NCI-H2196 (cell line): Measurements from ENCODE around the gene CD55.
A peak's percentile ranks its signal among the peaks of the same experiment; 100 is the strongest.

Experiments used
- DNase-seq: peaks from one replicate; lab custom pipeline; 2025; ENCODE audit not compliant: unreplicated experiment; lab: John Stamatoyannopoulos, UW

The CD55 gene

DNA sequence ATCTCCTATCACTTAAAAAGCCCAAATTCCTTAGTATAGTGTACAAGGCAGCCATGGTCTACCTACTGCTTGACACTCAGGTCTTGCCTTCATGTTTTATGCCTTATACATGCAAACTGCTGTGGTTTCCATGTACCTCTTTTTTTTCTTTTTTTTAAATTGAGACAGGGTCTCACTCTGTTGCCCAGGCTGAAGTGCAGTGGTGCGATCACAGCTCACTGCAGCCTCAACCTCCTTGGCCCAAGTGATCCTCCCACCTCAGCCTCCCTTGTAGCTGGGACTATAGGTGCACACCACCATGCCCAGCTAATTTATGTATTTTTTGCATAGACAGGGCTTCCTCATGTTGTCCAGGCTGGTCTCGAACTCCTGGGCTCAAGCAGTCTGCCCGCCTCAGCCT is 8.0 kb downstream of the CD55 start:
- DNase-seq, result no peak

DNA sequence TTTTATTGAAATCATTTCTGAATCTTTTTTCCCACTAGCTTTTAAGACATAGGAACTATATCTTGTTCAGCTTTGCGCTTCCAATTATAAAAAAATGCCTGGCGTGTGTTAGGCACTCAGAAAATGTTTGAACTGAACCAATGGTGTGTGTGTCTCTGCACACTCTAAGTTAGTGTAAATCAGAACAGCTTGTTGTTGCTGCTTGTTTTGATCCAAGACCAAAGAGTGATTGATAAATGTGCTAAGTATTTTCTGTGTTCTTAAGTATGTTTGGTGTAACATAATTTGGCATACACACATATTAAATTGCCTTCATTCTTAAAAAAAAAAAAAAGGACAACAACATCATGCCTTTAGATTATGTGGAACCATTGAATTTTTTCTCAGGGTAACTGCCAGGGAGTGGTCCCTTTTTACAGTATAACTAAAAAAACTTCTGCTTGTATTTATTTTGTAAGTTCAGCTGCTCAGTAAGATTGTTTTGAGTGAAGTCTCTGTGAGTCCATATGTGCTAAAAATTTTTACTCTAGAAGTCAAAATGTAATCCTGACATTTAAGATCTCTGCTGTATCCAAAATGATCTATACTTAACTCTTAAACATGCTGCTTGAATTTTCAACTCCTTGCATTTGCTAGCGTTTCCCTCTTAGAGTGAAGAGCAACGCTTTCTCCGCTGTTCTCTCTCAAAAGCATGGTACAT is 8.7 kb downstream of the CD55 start:
- DNase-seq, result no peak

DNA sequence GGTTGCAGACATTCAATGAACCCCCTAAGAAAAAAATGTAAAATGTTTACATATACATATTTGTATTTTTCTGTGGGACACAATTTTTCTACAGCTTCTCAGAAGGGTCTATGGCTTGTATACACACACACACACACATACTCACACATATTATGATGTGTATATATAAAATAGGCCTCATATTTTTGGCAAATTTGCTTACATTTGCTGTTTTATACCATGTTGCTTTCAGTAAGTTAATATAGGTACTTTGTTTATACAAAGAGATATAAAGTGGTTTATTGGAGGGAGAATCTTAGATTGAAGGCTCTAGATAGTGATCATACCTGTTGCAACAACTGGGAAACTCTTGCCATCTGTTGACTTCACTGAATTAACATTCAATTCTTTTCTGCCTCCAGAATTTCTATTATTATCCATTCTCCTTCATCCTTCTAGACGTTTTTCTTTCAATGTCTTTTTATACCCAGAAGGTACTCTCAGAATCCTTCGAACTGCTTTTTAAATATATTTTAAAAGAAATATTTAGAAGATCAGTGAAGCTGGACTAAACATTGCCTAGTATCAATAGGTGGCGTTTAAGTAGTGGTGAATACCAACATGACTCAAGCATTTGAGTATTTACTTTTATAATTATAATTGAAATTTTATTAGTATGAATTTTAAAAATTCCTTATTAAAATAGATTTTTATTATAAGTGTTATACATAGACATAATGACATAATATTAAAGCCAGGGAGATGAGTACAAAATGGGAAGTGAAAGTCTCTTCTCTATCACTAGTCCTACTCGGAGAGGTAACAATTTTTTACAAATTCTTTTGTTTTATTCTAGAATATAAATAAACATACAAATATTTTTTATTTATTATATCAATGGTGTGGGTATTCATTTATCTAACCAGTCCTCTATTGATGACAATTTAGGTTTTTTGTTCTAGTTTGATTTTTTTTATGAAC is 10.2 kb downstream of the CD55 start:
- no peak for DNase-seq

DNA sequence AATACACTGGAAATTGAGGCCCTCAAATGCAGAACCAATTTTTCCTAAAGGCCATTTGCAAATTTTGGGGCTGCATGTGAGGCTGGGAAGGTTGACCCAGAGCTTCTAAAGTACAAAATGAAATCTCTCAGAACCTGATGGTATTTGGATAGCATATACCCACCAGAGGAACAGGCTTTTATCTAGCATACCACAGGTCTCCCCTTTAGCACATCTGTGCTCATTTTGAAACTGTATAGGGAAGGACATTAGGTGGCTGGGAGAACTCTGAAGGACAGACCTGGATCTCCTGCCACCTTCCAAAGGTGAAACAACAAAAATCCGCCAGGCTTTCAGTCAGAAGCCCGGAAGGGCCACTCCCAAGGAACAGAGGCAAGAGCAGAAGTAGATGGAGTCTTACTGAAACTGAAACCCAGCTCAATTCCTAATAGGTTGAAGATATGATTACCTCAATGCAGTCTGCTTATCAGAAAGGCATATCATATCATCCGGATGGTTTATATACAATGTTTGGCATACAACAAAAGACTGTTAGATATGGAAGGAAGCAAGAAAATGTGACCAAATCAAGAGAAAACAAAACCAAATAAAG is 11.6 kb downstream of the CD55 start:
- no peak for DNase-seq

- no peak for DNase-seq
Measured at GRCh38 chr1:207333620-207334019, 12.1 kb downstream of the CD55 start.

DNA sequence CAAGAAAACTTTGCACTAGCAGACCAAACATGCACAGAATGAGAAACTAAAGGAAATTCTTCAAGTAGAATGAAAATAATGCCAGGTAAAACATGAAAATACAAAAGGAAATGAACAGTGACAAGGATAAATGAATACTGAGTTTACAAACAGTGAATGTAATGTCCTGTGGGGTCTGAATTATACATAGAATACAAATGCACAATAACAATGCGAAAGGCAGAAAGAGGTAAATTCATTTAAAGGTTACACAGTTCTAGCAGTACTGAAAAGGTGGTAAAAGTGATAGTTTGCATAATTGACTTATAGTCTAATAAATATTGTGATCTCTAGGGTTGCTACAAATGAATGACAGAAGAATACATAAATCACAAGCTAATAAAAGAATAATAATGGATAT is 12.9 kb downstream of the CD55 start:
- no peak for DNase-seq

- DNase-seq, result no peak
Measured at GRCh38 chr1:207335138-207335537, 13.7 kb downstream of the CD55 start.

DNA sequence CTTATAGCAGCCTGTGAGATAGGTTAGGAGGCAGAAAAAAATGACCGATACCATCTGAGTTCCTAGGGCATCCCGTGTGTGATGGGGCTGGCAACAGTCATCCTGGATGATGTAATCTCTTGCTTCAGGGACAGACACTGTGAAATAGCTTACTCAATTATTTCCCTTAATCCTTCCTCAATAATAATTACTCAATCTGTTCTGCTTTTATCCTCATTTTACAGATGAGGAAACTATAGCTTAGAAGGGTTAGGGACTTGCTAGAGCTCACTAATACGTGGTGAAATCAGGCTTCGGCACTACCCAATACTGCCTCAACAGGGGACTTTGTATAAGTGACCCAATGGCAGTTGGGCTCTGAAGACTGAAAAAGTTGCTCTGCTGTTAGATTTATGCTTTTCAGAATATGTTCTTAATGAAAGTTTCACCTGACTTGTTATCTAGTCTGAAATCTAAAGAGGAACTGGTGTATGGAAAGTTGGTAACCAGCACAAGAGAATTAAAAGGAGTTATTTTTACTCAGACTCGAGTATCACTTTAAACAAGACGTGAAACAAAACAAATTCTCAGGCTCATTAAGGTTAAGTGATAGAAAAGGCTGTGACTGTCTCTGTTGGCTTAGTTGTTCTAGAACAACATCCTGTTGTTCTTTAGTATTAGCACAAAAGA is 14.4 kb downstream of the CD55 start:
- no peak for DNase-seq

DNA sequence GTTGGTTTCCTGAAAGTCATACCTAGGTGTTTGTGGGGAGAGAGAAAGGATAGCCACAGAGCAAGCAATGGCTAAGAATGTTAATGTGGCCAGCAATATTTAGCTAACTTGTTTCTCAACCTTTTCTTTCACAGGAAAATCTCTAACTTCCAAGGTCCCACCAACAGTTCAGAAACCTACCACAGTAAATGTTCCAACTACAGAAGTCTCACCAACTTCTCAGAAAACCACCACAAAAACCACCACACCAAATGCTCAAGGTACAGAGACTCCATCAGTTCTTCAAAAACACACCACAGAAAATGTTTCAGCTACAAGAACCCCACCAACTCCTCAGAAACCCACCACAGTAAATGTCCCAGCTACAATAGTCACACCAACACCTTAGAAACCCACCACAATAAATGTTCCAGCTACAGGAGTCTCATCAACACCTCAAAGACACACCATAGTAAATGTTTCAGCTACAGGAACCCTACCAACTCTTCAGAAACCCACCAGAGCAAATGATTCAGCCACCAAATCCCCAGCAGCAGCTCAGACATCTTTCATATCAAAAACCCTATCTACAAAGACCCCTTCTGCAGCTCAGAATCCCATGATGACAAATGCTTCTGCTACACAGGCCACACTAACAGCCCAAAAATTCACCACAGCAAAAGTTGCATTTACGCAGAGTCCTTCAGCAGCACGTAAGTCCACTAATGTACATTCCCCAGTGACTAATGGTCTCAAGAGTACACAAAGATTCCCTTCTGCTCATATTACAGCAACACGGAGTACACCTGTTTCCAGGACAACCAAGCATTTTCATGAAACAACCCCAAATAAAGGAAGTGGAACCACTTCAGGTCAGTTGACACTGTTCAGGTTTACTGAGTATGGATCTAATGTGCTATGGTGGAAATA is 15.3 kb downstream of the CD55 start:
- DNase-seq, result peak; percentile 63

DNA sequence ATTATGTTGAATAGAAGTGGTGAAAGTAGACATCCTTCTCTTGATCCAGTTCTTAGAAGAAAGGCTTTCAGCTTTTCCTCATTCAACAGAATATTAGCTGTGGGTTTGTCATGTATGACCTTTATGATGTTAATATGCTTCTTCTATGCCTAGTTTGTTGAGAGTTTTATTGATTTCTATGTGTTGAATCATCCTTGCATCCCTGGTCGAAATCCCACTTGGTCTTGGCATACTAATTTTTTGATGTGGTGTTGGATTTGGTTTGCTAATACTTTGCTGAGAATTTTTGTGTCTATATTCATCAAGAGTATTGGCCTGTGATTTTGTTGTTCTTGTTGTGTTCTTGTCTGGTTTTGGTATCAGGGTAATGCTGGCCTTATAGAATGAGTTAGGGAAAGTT is 20.9 kb downstream of the CD55 start:
- DNase-seq, result no peak

DNA sequence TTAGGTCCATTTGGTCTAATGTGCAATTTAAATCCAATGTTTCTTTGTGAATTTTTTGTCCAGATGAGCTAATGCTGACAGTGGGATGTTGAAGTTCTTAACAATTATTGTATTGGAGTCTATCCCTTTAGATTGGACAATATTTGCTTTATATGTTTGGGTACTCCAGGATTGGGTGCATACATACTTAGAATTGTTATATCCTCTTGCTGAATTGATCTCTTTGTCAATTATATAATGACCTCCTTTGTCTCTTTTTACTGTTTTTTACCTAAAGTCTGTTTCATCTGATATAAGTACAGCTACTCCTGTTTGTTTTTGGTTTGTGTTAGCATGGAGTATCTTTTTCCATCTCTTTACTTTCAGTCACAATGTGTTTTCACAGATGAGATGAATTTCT is 22.2 kb downstream of the CD55 start:
- DNase-seq, result no peak

- DNase-seq, result no peak
Measured at GRCh38 chr1:207344221-207344620, 22.7 kb downstream of the CD55 start.

DNA sequence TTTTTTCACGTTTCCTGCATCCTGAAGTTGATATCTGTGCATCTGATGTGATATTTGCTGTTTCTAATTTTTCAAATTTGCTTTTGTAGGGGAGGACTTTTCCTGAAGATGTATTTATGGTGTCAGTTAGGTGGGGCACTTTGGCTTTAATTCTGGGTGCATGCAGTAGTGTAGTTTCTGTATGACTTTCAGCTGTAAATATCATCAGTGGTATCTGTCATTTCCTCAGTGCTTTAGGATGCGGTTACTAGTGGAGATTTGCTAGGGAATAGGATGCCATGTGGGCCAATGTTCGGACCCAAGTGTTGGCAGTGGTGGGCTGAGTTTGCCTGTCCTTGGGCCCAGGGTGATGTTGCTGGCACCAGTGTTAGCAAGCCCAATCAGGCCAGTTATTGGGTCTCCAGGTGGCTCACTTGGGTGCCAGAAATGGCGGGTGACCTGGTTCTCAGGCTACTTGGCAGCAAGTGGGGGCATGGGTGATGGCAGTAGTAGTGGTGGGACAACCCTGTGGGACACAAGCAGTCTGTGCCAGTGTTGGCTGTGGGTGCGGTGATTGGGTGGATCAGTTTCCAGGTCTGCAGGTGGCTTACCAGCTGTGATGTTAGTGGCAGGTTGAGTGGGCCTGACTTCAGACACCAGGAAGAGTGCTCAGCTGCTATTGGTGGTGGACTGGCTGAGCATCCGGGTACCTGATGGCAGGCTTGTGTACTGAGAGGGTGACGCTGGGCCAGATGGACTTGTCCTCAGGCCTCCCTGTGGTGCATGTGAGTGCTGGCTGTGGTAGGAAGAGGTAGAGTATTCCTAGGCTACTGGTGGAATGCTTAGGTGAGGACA is 24.4 kb downstream of the CD55 start:
- no peak for DNase-seq

DNA sequence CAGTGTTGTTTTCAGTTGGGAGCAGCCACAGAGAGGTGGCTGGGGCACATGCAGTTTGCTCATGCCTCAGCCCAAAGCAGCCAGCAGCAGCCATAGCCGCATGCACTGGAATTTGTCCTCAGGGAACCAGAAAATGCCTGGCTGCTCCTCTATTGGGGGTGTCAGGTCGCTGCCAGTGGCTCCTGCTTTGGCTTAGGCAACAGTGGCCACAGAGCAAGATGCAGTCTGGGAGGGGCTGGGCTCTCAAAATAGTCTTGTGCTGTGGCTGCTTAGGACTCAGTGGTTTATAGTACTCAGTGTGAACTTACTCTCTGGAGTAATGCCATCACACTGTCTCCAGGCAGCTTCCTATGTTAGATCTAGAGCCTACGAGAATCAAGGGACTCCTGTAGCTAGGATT is 25.0 kb downstream of the CD55 start:
- no peak for DNase-seq

DNA sequence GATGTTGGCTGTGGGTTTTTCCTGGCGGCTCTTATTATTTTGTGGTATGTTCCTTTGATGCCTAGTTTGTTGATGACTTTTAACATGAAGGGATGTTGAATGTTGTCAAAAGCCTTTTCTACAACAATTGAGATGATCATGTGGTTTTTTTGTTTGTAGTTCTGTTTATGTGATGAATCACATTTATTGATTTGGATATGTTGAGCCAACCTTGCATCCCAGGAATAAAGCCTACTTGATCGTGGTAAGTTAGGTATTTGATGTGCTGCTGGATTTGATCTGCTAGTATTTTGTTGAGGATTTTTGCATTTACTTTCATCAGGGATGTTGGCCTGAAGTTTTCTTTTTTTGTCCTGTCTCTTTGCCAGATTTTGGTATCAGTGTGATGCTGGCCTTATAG is 28.5 kb downstream of the CD55 start:
- DNase-seq, result no peak

DNA sequence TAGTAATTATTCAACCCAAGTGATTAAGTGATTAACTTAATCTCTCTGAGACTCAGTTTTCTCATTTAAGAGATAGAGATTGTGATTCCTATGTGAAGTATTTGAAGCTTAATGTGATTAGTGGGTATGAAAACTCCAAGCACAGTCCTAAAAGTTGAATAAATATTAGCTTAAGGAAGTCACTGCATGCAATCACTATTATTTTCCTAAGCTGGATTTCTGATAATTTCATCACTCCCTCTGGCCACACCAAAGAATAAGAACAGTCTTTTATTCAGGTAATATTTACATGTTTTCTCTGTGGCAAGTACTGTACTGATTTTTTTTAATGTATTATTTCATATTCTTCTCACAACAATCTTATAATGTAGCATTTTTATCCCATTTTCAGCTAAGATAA is 31.1 kb downstream of the CD55 start:
- no peak for DNase-seq

DNA sequence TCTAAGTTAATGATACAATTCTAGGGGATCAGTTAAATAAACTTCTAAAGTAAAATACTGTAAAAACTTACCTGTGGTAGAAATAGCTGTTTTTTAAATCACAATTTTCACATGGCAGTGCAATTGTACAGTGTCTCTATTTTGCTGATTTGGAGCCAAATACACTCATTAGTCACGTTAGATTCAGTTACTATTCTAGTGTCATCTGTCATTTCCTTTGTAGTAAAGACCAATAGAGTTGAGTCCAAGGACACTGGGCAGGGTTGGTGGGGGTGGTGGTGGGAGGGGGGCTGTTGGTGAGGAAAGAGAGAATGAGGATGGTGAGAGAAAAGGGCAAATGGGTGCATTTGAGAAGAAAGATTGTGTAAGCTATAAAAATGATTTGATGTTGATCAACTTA is 33.6 kb downstream of the CD55 start:
- no peak for DNase-seq

DNA sequence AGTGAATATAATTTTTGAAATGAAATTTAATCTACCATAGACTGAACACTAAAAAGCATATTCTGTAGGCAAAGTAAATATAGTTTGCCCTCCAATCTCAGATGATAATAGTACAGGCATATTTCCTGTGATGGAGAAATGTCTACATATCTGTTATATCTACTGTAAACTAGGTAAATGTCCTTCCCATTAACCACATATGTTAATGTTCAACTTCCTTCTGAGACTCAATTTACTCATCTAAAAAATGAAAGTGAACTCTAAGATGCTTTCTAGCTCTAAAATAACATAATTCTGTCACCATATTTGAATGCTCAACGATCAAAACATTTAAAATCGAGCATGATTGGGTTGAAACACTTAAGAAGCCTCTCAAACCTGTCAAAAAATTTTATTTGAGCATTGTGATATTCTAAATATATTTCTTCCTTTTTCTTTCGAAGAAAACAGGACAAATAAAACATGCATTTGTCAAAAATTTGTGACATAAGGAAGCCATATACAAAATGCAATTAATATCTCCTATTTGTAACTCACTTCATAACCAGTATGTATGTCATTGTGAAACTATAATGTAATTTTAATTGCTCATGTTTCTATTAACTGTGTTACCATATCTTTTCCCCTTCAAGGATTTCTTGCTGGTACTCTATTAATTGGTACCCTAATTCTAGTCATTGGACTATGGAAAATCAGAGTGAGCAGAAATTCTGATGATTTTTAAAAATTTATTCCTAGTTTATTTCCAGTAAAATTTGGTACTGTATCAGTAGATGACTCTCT is 34.2 kb downstream of the CD55 start:
- no peak for DNase-seq

- DNase-seq, result no peak
Measured at GRCh38 chr1:207361029-207361428, 39.6 kb downstream of the CD55 start.
